Chondrocyte (in vitro differentiated cells): ENCODE data around the gene MT1F. TPM values are rescaled to one million over a fixed set of nuclear protein-coding genes. Genes with fewer than 3 reads are reported as not detected.
"Not testable (repeated sequence)": the region's sequence is repeated elsewhere in the genome, so short reads cannot be mapped to it uniquely, and the experiment has no call there.

Source experiments
- DNase-seq: peaks from one replicate; pipeline ENCODE4 v3.0.0; 2021; ENCODE audit warnings: mixed read lengths, low spot score
- H3K27ac Mint-ChIP-seq: one replicate; pipeline ENCODE4 v1.8.0; 2021; ENCODE audit warnings: mild to moderate bottlenecking, moderate library complexity, mixed read lengths; ENCODE audit not compliant: unreplicated experiment
- H3K27me3 Mint-ChIP-seq: 2 replicates; pipeline ENCODE4 v1.8.0; 2021; ENCODE audit warnings: low read depth, mixed read lengths
- H3K36me3 Mint-ChIP-seq: 2 replicates; pipeline ENCODE4 v1.8.0; 2021; ENCODE audit warnings: low read depth, mixed read lengths
- H3K4me1 Mint-ChIP-seq: 2 replicates; pipeline ENCODE4 v1.8.0; 2021; ENCODE audit warnings: low read depth, mild to moderate bottlenecking, mixed read lengths
- H3K4me3 Mint-ChIP-seq: one replicate; pipeline ENCODE4 v1.8.0; 2021; ENCODE audit warnings: mild to moderate bottlenecking, moderate library complexity, mixed read lengths; ENCODE audit not compliant: unreplicated experiment
- H3K9me3 Mint-ChIP-seq: 2 replicates; pipeline ENCODE4 v1.8.0; 2021; ENCODE audit warnings: low read depth, mixed read lengths
- total RNA-seq: library from RNA; stranded (reverse); gene quantifications from 3 replicates; pipeline ENCODE4 v1.2.1, GENCODE V29; 2021
- TF ChIP-seq, protein P1 (sequence below): fragments of 200-600 bp; sonication (generic); IDR thresholded peaks from 2 replicates; pipeline ENCODE4 v1.5.0; 2021; ENCODE audit warnings: antibody characterized with exemption, mild to moderate bottlenecking, moderate library complexity

Gene MT1F
- total RNA-seq, 1 donor from 2014 or later, result 5.8 TPM

DNA sequence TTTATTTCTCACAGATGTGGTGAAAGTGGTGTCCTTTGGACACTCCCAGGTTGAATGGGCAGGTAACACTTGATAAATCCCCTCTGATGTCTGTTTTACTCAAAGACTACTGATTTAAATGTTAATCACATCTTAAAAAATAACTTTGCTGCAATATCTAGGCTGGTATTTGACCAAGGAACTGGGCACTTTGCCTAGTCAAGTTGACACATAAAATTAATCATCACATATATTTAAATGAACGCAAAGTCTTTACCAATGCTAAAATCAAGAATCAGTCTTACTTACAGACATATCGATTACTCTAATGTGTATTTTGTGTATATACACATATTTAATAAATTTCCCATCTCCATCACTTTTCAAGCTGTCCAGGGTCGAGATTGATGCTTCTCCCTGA lies 42.4 kb upstream of the MT1F start:
- Mint-ChIP-seq H3K27me3 (peaks cover 2% of the 10 kb centered on the region), H3K36me3 (no peaks in the 10 kb centered on the region), H3K27ac (no peak overlapping the region), H3K9me3 (no peaks in the 10 kb centered on the region), H3K4me1 (peaks cover 41% of the 10 kb centered on the region), H3K4me3 (no peak overlapping the region)
- TF ChIP-seq, protein P1, sequence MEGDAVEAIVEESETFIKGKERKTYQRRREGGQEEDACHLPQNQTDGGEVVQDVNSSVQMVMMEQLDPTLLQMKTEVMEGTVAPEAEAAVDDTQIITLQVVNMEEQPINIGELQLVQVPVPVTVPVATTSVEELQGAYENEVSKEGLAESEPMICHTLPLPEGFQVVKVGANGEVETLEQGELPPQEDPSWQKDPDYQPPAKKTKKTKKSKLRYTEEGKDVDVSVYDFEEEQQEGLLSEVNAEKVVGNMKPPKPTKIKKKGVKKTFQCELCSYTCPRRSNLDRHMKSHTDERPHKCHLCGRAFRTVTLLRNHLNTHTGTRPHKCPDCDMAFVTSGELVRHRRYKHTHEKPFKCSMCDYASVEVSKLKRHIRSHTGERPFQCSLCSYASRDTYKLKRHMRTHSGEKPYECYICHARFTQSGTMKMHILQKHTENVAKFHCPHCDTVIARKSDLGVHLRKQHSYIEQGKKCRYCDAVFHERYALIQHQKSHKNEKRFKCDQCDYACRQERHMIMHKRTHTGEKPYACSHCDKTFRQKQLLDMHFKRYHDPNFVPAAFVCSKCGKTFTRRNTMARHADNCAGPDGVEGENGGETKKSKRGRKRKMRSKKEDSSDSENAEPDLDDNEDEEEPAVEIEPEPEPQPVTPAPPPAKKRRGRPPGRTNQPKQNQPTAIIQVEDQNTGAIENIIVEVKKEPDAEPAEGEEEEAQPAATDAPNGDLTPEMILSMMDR, result no peak
- DNase-seq, result no peak

DNA sequence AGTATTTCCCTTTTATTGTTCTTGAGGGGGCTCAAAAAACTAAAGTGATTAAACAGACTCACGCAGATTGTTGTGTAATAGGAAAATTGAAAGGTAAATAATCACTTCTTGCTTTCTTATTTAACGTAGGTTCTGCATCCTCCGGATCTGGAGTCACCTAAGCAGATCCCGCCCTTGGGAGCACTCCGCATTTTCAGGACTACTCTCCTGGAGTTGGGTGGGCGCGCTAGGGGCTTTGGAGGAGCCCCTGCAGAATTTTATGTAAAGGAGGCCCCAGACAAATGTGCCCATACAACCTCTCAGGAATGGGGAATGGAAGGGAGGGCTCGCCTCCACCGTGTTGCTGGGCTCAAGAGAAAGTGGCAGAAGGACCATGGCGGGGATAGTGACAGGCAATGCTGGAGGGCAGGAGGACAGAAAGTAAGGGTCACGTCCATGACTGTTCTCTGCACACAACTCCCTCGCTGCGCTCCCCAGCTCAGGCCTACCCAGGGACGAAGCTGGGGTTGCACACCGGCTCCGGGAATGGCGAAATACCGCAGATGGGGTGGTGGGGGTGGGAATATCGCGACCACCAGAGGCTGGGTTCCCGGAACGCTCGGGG lies 41.0 kb upstream of the MT1F start:
- Mint-ChIP-seq H3K27me3 (peaks cover 2% of the 10 kb centered on the region), H3K9me3 (no peaks in the 10 kb centered on the region), H3K27ac (no peak overlapping the region), H3K36me3 (no peaks in the 10 kb centered on the region), H3K4me1 (peaks cover 34% of the 10 kb centered on the region), H3K4me3 (peak overlapping the region; percentile 9)
- no peak for DNase-seq
- TF ChIP-seq, protein P1, result no peak

DNA sequence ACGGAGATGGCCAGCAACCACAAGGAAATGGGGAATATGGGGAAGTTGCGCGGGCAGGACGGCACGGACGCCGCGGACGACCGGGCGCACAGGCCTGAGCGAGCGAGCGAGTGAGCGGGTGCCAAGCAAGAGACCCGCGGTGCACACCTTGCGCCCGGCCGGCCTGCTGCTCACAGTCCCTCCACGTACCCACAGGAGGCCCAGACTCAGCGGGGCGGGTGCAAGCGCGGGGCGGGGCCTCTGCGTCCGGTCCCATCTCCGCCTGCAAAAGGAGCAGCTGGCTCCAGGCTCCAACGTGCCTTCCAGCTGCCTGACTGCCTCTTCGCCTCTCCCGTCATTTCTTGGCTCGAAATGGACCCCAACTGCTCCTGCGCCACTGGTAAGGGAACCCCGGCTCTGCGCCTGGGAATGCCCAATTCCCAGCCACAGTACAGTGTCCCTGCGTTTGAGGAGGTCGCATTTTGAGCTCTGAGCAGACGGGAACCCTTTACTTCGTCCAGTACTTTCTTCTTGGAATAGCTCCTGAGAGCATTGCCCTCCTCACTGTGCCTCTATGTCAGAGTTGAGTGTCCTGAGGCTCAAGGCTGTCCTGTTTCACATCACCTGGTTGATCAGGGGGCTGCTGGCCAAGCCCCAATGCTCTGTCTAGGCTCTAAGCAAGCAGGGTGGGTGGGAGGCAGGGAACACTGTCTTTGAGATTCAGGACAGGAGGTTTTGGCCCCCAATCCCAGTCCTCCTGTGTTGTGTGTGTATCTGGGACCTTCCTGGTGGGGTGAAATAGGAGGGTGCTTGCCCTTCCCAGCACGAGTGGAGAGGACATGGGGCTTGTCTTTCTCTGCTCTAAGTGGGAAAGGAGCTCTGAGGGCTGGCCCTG lies 40.3 kb upstream of the MT1F start:
- H3K27ac Mint-ChIP-seq, result no peak overlapping the region
- no peaks in the 10 kb centered on the region for H3K36me3 Mint-ChIP-seq
- H3K27me3 Mint-ChIP-seq, result peaks cover 2% of the 10 kb centered on the region
- H3K4me1 Mint-ChIP-seq, result peaks cover 34% of the 10 kb centered on the region
- TF ChIP-seq, protein P1, result no peak
- H3K9me3 Mint-ChIP-seq, result no peaks in the 10 kb centered on the region
- peak overlapping the region; percentile 55 for H3K4me3 Mint-ChIP-seq
- no peak for DNase-seq

DNA sequence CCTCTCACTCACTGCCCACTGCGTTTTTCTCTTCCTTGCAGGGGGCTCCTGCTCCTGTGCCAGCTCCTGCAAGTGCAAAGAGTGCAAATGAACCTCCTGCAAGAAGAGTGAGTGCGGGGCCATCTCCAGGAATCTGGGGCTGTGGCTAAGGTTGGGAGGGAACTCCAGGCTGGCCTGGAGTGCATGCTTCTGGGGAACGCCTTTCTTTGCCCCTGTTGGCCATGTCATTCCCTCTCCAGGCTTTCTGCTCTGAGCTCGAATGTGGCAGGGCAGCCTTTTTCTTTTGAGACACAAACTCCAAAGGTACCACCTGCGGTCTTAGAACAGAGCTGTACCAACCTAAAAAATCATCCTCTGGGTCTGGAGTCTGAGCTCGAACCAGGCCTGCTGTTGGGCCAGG lies 39.6 kb upstream of the MT1F start:
- DNase-seq, result no peak
- Mint-ChIP-seq H3K36me3 (no peaks in the 10 kb centered on the region), H3K27me3 (peaks cover 2% of the 10 kb centered on the region), H3K4me1 (peaks cover 32% of the 10 kb centered on the region), H3K9me3 (no peaks in the 10 kb centered on the region), H3K4me3 (no peak overlapping the region), H3K27ac (no peak overlapping the region)
- TF ChIP-seq, protein P1, result no peak

DNA sequence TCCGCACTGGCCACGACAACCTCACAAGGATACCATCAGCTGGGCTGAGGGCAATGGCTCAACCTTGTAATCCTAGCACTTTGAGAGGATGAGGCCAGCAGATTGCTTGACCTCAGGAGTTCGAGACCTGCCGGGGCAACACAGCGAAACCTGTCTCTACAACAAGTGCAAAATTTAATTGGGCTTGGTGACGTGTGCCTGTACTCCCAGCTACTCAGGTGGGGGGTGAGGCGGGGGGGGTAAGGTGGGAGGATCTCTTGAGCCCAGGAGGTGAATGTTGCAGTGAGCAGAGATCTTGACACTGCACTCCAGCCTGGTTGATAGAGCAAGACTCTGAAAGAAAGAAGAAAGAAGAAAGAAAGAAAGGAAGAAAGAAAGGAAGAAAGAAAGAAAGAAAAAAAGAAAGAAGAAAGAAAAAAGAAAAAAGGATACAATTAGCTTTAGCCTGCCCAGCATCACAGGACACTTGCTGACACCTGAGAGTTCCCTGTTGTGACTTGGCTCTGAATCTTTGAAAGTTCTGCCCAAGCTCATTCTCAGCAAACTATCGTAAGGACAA lies 37.3 kb upstream of the MT1F start:
- Mint-ChIP-seq H3K27me3 (peaks cover 2% of the 10 kb centered on the region), H3K27ac (no peak overlapping the region), H3K9me3 (no peaks in the 10 kb centered on the region), H3K4me3 (no peak overlapping the region), H3K36me3 (no peaks in the 10 kb centered on the region), H3K4me1 (peaks cover 18% of the 10 kb centered on the region)
- no peak for DNase-seq
- TF ChIP-seq, protein P1, result no peak

DNA sequence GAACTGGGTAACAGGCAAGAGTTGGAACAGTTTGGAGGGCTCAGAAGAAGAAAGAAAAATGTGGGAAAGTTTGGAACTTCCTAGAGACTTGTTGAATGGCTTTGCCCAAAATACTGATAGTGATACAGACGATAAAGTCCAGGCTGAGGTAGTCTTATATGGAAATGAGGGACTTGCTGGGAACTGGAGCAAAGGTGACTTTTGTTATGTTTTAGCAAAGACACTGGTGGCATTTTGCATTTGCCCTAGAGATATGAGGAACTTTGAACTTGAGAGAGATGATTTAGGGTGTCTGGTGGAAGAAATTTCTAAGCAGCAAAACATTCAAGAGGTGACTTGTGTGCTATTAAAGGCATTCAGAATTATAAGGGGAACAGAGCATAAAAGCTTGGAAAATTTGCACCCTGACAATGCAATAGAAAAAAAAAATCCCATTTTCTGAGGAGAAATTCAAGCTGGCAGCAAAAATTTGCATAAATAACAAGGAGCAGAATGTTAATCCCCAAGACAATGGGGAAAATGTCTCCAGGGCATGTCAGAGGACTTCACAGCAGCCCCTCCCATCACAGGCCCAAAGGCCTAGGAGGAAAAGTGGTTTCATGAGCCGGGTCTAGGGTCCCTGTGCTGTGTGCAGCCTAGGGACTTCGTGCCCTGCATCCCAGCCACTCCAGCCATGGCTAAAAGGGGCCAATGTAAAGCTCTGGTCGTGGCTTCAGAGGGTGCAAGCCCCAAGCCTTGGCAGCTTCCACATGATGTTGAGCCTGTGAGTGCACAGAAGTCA lies 35.9 kb upstream of the MT1F start:
- not testable (repeated sequence) for DNase-seq, H3K27ac Mint-ChIP-seq, H3K4me3 Mint-ChIP-seq, H3K9me3 Mint-ChIP-seq, H3K36me3 Mint-ChIP-seq, H3K27me3 Mint-ChIP-seq
- peaks cover 31% of the 10 kb centered on the region for H3K4me1 Mint-ChIP-seq

DNA sequence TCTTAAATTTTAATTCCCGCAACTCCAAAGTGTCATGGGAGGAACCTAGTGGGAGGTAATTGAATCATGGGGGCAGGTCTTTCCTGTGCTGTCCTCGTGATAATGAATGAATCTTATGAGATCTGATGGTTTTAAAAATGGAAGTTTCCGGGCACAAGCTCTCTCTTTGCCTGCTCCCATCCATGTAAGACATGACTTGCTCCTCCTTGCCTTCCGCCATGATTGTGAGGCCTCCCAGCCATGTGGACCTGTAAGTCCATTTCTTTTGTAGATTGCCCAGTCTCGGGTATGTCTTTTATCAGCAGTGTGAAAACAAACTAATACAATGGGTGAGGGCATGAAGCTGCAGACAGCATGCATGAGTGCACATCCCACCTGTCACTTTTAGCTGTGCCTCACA lies 34.6 kb upstream of the MT1F start:
- not testable (repeated sequence) for H3K4me3 Mint-ChIP-seq, H3K27ac Mint-ChIP-seq, DNase-seq, H3K36me3 Mint-ChIP-seq, H3K27me3 Mint-ChIP-seq, H3K9me3 Mint-ChIP-seq
- peaks cover 34% of the 10 kb centered on the region for H3K4me1 Mint-ChIP-seq
